Activated naive CD8-positive, alpha-beta T cell treated with anti-CD3 and anti-CD28 coated beads, Interleukin-2, amount 10 ng/mL, durations not matched to agents 7 days and 5 days (primary cell): ENCODE measurements around the gene NOTCH4. TPM values are rescaled to one million over a fixed set of nuclear protein-coding genes. Genes with fewer than 3 reads are reported as not detected.
"Not testable (repeated sequence)": the region's sequence is repeated elsewhere in the genome, so short reads cannot be mapped to it uniquely, and the experiment has no call there.

Experiments used
- ATAC-seq: fragments of 150-1000 bp; cut with Tn5 transposase; one replicate; pipeline ENCODE4 v1.10.0; 2021; ENCODE audit warnings: low read depth, moderate library complexity
- POLR2A ChIA-PET: fragments of 350-600 bp; sonication (Branson Sonifier 250); formaldehyde crosslinking; loops from one replicate; lab custom pipeline; 2021; ENCODE audit warnings: antibody characterized with exemption; lab: Charles Lee
- DNase-seq: peaks from one replicate; pipeline ENCODE4 v3.0.0; 2021
- H3K27ac Mint-ChIP-seq: one replicate; pipeline ENCODE4 v1.8.0; 2022; ENCODE audit warnings: mild to moderate bottlenecking, mixed read lengths
- H3K27me3 Mint-ChIP-seq: one replicate; pipeline ENCODE4 v1.8.0; 2022; ENCODE audit warnings: mild to moderate bottlenecking, moderate library complexity, mixed read lengths
- H3K36me3 Mint-ChIP-seq: one replicate; pipeline ENCODE4 v1.8.0; 2021; ENCODE audit warnings: mild to moderate bottlenecking, mixed read lengths
- H3K4me1 Mint-ChIP-seq: one replicate; pipeline ENCODE4 v1.8.0; 2021; ENCODE audit warnings: mixed read lengths
- H3K4me3 Mint-ChIP-seq: one replicate; pipeline ENCODE4 v1.8.0; 2022; ENCODE audit warnings: mild to moderate bottlenecking, moderate library complexity, mixed read lengths
- H3K9me3 Mint-ChIP-seq: one replicate; pipeline ENCODE4 v1.8.0; 2021; ENCODE audit warnings: mixed read lengths
- total RNA-seq, 2 experiments: library from RNA; stranded (reverse); gene quantifications; one replicate each; pipeline ENCODE4 v1.2.3, GENCODE V29; 2021

The NOTCH4 gene
- total RNA-seq, 2 experiments from 2014 or later: 0.67 to 0.79 TPM

DNA sequence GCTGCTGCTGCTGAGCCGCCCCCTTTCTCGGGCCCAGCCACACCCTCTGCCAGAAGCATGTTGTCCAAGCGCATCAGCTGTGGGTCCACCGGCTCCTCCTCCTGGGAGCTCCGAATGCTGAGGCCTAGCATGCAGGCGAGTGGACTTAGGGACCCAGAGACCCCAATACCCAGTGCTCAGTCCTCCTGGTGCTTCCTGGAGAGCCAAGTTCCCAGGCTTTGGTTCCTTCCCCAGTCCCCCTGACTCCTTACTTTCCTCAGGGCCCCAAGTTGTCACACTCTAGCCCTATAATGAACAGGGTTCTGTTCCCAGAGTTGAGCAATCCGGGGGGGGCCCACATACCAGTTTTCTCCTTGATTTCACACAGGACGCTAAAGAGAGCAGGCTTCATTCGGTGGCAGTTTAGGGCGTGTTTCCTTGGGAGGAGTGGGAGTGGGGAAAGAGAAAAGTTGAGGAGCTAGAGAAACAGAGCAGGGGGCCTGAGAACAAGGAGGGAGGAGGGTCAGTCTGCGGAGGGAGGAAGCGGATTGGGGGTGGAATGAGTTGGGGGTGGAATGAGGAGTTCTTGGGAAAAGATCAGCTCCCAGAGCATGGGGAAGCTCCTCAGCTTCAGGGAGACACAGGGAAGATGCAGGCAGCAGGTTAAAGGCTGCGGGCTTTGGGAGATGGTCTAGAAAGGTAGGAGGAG, 35.3 kb downstream of the NOTCH4 start:
- Mint-ChIP-seq H3K27ac (peak overlapping the region; percentile 97), H3K27me3 (no peaks in the 10 kb centered on the region), H3K4me1 (peaks cover 31% of the 10 kb centered on the region), H3K36me3 (peaks cover 50% of the 10 kb centered on the region), H3K9me3 (no peaks in the 10 kb centered on the region), H3K4me3 (peak overlapping the region; percentile 98)
- DNase-seq (no peak), ATAC-seq (no peak)
- POLR2A ChIA-PET: interaction anchor here (0.8 to 5.7 kb wide), 2 partner anchors 8 to 9 kb away, joined by 3 to 61 read pairs; no protein-coding TSS in a partner anchor

DNA sequence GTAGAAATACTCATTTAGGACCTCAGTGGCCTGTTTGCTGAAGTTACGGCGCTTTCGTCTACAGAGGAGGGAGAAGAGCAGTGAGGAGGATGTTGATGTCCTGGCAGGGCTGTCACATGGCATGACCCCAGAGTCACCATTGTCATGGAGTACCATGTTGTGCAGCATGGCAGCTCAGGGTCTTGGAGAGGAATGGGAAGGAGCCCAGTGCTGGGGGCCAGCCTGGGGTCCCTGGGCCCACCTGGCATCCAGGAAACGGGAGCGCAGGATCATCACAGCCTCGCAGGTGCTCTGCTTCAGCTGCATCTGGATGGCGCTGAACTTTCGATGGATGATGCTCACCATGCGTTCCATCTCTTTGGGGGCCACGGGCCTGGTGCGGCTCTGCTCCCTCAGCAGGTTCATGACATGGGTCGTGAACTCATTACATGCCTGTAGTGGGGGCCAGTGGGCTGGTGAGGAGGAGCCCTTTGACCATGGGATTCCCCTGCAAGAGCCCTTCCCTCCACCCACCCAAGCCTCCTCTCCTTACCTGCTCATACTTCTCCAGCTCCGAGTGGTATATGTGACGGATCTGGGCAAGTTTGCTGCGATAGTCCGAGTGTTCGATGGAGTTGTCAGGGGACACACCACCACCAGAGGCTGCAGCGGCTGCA, 36.0 kb downstream of the NOTCH4 start:
- H3K27me3 Mint-ChIP-seq, ATAC-seq, H3K9me3 Mint-ChIP-seq, DNase-seq: not testable (repeated sequence)
- Mint-ChIP-seq H3K27ac (peak overlapping the region; percentile 83), H3K36me3 (peaks cover 50% of the 10 kb centered on the region), H3K4me1 (peaks cover 29% of the 10 kb centered on the region), H3K4me3 (peak overlapping the region; percentile 98)
- POLR2A ChIA-PET: interaction anchor here (1.3 to 5.7 kb wide), 2 partner anchors 7 to 9 kb away, joined by 3 to 61 read pairs; partner anchors contain the start of gene RNF5

DNA sequence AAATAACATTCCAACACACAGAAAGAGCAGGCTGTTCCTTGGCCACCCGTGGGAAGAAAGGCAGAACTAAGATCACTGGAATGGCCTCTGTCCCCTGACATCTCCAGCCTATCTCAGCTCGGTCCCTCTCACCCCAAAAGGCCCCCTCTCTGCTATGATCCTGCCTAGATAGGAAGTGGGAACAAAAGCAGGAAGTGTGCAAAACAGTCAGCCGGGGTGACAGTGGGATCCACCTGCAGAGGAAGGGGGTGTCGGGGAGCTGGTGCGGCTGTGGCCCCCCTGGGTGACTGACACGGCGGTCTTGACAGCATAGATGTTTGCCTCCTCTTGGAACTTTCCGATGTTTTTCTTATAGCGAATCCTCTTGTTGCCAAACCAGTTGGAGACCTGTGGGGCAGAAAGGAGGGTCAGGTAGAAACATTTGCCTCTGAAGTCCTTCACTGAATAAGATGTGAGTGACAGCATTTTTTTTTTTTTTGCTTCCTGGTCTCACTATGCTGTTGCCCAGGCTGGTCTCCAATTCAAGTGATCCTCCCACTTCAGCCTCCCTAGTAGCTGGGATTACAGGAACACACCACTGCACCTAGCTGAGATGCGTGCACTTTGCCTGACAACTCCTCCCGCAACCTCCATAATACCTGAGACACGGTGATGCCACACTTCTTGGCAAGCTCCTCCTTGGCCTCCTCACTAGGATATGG, 36.7 kb downstream of the NOTCH4 start:
- Mint-ChIP-seq H3K27me3 (no peaks in the 10 kb centered on the region), H3K4me3 (peak overlapping the region; percentile 69), H3K36me3 (peaks cover 50% of the 10 kb centered on the region), H3K4me1 (peaks cover 31% of the 10 kb centered on the region), H3K9me3 (no peaks in the 10 kb centered on the region), H3K27ac (peak overlapping the region; percentile 83)
- DNase-seq (no peak), ATAC-seq (no peak)
- POLR2A ChIA-PET: interaction anchor here (1.3 kb wide), 1 partner anchor 8 kb away, joined by 3 read pairs; the partner anchor contains the start of gene RNF5

DNA sequence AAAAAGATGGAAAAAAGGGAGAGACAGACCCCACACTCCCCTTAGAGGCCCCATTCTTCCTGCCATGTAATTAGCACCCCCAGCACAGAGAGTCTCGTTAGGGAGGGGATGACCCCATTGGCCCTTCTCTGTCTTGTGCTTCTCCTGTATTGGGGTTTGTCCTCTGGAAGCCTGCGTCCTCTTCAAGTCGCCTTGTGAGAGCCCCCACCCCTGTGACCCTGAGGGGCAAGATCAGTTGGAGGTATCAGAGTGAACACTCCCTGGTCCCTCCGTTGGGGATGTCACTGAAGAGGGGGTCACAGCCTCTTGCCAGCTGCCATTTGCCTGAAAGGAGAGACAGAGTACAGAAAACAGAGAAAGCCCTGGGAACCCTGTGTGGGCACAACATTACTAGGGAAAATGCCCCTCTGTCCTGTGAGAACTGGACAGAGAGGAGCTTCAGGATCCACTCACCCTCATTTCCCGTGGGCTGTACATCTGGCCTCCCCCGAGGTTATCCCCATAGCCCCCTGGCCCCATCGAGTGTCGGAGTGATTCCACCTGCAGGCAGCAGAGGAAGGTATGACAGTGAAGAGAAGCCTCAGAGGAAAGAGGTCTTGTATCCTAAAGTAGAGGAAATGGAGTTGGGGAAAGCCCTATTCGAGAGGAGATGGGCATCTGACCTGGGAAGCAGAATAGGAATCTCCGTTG, 37.6 kb downstream of the NOTCH4 start:
- H3K27me3 Mint-ChIP-seq, ATAC-seq, H3K9me3 Mint-ChIP-seq: not testable (repeated sequence)
- POLR2A ChIA-PET: interaction anchor here (1.3 kb wide), 1 partner anchor 7 kb away, joined by 3 read pairs; the partner anchor contains the start of gene RNF5
- peaks cover 31% of the 10 kb centered on the region for H3K4me1 Mint-ChIP-seq
- H3K36me3 Mint-ChIP-seq: peaks cover 42% of the 10 kb centered on the region
- H3K27ac Mint-ChIP-seq: peak overlapping the region; percentile 83
- peak; percentile 24 for DNase-seq
- peak overlapping the region; percentile 56 for H3K4me3 Mint-ChIP-seq

DNA sequence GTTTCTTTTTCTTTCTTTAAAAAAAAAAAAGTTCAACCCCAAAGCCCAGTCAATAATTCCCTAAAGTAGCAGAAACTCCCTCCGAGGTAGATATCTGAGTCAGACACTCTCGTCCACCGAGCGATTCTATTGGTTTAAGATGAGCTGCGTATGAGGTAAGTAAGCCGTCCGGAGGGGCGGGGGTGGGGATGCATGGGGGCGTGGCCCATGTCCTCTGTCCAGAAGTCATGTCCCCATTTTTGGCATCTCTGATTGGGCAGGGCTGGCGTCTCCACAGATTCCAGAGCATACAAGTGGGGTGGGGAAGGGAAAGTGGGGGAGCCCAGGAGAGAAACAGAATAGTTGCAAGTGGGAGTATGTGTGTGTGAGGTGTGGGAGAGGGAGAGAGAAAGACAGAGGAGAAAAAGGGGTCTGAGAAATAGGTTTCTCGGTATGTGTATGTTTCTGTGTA, 38.2 kb downstream of the NOTCH4 start:
- ATAC-seq, H3K9me3 Mint-ChIP-seq, H3K4me3 Mint-ChIP-seq, POLR2A ChIA-PET, H3K27me3 Mint-ChIP-seq: not testable (repeated sequence)
- Mint-ChIP-seq H3K36me3 (peaks cover 38% of the 10 kb centered on the region), H3K4me1 (peaks cover 32% of the 10 kb centered on the region), H3K27ac (peak overlapping the region; percentile 83)
- DNase-seq: peak; percentile 15

DNA sequence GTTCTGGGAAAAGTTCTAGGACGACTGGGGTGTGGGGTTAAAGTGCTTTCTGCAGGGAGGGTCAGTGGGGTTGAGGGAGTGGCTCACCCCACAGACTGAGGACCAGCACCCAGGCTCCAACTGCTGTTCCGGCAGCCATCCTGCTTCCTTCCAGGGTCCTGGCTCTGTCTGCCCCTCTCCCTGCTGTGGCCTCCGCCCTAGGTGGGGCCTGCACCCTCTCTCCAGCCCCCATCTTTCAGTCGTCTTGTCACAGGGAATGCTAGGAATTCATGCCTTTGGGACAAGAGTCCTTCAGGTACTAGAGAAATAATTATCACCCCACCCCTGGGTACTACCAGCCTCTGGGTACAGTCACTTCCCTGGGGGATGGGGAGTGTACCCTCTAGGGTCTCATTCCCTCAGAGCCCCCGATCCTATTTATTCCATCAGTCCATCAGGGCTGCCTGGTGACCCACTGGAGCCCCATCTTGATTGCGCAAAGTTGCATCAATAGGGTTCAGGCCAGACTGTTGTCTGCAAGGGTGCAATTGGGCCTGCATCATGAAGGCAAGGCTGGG, 39.7 kb downstream of the NOTCH4 start, which contains the start of gene AGER:
TSS of gene AGER (minus strand) at position 170 of the 557 bp plus-strand sequence. CDS start at position 139, 31 bp downstream.
- H3K4me1 Mint-ChIP-seq: peaks cover 39% of the 10 kb centered on the region
- peaks cover 37% of the 10 kb centered on the region for H3K36me3 Mint-ChIP-seq
- H3K9me3 Mint-ChIP-seq: no peaks in the 10 kb centered on the region
- H3K27me3 Mint-ChIP-seq: no peaks in the 10 kb centered on the region
- peak within 1 kb of the TSS; percentile 16 for H3K27ac Mint-ChIP-seq
- ATAC-seq: no peak
- POLR2A ChIA-PET: no interaction called here
- peak; percentile 24 for DNase-seq
- H3K4me3 Mint-ChIP-seq: no peak within 1 kb of the TSS

DNA sequence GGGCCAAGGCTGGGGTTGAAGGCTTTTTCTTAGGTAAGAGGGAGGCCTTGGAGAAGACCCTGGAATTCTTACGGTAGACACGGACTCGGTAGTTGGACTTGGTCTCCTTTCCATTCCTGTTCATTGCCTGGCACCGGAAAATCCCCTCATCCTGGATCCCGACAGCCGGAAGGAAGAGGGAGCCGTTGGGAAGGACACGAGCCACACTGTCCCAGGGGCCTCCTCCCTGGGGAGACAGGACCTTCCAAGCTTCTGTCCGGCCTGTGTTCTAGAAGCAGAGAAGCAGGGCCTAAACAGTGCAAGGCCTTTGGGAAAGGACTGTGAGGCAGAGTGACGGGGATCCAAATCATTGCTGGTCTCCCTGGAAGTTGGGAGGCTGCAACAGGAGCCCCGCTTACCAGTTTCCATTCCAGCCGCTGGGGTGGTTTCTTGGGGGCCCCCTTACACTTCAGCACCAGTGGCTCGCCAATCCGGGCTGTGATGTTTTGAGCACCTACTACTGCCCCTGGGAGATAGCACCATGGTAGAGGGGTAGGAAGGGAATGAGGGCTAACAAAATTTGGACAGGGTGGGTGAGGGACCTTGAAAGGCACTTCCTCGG, 40.3 kb downstream of the NOTCH4 start:
- Mint-ChIP-seq H3K9me3 (no peaks in the 10 kb centered on the region), H3K4me3 (no peak overlapping the region), H3K27ac (peak overlapping the region; percentile 16), H3K27me3 (no peaks in the 10 kb centered on the region), H3K4me1 (peaks cover 39% of the 10 kb centered on the region), H3K36me3 (peaks cover 37% of the 10 kb centered on the region)
- ATAC-seq (no peak), DNase-seq (peak; percentile 24)
- POLR2A ChIA-PET: interaction anchor here (1.6 to 5.3 kb wide), 2 partner anchors 7 to 55 kb away, joined by 5 to 61 read pairs; partner anchors contain the start of genes ATF6B, GPSM3 and PBX2

DNA sequence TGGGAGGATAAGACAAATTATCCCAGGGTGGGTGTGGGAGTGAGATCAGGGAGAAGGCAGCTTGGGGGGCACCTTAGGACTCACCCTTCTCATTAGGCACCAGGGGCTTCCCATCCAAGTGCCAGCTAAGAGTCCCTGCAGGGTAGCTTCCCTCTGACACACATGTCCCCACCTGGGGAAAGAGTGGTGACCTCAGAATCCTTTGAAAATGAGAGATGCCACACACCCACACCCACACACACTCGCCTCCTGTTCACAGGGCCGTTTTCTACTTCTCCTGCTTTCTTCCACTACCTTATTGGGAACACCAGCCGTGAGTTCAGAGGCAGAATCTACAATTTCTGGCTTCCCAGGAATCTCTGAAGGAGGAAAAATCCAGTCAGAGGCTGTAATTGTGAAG, 40.8 kb downstream of the NOTCH4 start:
- POLR2A ChIA-PET: interaction anchor here (0.6 to 5.3 kb wide), 4 partner anchors 8 to 789 kb away, joined by 3 to 61 read pairs (median 4); partner anchors contain the start of genes ATF6B, GPSM3 and PBX2
- peaks cover 37% of the 10 kb centered on the region for H3K4me1 Mint-ChIP-seq
- H3K9me3 Mint-ChIP-seq: no peaks in the 10 kb centered on the region
- H3K36me3 Mint-ChIP-seq: peaks cover 36% of the 10 kb centered on the region
- DNase-seq: peak; percentile 22
- peak overlapping the region; percentile 16 for H3K27ac Mint-ChIP-seq
- H3K27me3 Mint-ChIP-seq: no peaks in the 10 kb centered on the region
- no peak for ATAC-seq
- no peak overlapping the region for H3K4me3 Mint-ChIP-seq

DNA sequence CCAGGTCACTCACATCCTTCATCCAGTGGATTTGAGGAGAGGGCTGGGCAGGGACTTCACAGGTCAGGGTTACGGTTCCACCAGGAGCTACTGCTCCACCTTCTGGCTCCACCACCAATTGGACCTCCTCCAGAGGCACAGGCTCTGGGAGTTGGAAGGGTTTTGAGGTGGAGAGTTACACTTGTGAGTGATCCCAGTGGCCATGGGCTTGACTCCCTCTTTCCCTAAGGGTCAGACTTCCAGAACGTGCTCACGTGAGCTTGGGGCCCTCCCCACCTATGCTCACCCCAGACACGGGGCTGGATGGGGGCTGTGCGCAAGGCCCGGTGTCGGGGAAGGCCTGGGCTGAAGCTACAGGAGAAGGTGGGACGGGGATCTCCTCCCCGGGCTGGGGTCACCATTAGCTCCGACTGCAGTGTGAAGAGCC, 41.3 kb downstream of the NOTCH4 start:
- Mint-ChIP-seq H3K9me3 (no peaks in the 10 kb centered on the region), H3K4me3 (no peak overlapping the region), H3K36me3 (peaks cover 34% of the 10 kb centered on the region), H3K27ac (peak overlapping the region; percentile 53), H3K4me1 (peaks cover 35% of the 10 kb centered on the region), H3K27me3 (no peaks in the 10 kb centered on the region)
- ATAC-seq (no peak), DNase-seq (peak; percentile 26)
- POLR2A ChIA-PET: interaction anchor here (0.6 to 5.3 kb wide), 4 partner anchors 8 to 789 kb away, joined by 3 to 61 read pairs (median 4); partner anchors contain the start of genes ATF6B, GPSM3 and PBX2

DNA sequence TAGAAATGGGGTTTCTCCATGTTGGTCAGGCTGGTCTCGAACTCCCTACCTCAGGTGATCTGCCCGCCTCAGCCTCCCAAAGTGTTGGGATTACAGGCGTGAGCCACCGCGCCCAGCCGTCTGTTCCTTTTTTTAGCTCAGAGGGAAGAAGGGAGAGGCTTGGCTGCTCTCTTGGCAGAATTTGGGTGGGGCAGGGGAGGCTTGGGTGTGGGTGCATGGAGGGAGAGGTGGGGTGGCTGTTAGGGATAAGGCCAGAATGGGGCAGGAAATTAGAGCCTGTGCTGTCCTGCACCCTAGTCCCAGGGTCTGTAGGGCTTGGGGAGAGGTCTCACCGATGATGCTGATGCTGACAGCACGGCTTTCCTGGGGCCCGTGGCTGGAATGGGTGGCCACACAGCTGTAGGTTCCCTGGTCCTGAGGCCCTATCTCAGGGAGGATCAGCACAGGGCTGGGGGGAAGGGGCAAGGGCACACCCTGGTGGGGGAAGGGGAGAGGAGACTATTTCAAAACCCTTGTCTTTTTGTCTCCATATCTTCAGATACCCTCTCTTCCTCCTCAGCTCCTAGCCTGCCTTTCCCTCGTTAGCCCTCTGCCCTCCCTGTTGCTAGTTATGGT, 41.8 kb downstream of the NOTCH4 start:
- Mint-ChIP-seq H3K4me1 (peaks cover 34% of the 10 kb centered on the region), H3K27ac (peak overlapping the region; percentile 53), H3K27me3 (no peaks in the 10 kb centered on the region), H3K9me3 (no peaks in the 10 kb centered on the region), H3K36me3 (peaks cover 29% of the 10 kb centered on the region), H3K4me3 (no peak overlapping the region)
- ATAC-seq (no peak), DNase-seq (no peak)
- POLR2A ChIA-PET: interaction anchor here (0.9 to 5.3 kb wide), 4 partner anchors 9 to 790 kb away, joined by 3 to 61 read pairs (median 4); partner anchors contain the start of genes ATF6B, GPSM3 and PBX2

DNA sequence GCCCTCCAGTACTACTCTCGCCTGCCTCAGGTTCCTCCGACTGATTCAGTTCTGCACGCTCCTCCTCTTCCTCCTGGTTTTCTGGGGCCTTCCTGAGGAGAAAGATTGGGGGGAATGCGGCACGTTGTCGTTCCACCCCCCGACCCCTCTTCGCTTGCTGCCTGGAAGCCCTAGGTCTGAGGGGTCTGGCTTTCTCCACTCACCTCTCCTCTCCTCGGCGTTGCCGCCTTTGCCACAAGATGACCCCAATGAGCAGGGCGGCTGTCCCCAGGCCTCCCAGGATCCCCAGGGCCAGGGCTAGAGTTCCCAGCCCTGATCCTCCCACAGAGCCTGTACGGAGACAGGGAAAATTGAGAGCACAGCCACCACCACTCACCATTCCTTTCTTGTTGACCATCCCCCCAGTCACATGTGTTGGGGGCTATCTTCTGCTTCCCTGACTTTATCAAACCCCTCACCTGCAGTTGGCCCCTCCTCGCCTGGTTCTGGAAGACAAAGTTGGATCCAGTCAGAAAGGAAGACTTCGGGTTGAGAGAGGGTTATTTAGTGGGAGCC, 42.6 kb downstream of the NOTCH4 start:
- peaks cover 35% of the 10 kb centered on the region for H3K4me1 Mint-ChIP-seq
- H3K9me3 Mint-ChIP-seq: no peaks in the 10 kb centered on the region
- POLR2A ChIA-PET: interaction anchor here (1.3 to 5.3 kb wide), 2 partner anchors 10 to 14 kb away, joined by 3 to 61 read pairs; partner anchors contain the start of genes GPSM3 and PBX2
- DNase-seq (no peak), ATAC-seq (no peak)
- H3K36me3 Mint-ChIP-seq: peaks cover 22% of the 10 kb centered on the region
- no peaks in the 10 kb centered on the region for H3K27me3 Mint-ChIP-seq
- H3K27ac Mint-ChIP-seq: no peak overlapping the region
- no peak overlapping the region for H3K4me3 Mint-ChIP-seq
